ENCODE measurements around the gene ACE.

ACE gene

DNA sequence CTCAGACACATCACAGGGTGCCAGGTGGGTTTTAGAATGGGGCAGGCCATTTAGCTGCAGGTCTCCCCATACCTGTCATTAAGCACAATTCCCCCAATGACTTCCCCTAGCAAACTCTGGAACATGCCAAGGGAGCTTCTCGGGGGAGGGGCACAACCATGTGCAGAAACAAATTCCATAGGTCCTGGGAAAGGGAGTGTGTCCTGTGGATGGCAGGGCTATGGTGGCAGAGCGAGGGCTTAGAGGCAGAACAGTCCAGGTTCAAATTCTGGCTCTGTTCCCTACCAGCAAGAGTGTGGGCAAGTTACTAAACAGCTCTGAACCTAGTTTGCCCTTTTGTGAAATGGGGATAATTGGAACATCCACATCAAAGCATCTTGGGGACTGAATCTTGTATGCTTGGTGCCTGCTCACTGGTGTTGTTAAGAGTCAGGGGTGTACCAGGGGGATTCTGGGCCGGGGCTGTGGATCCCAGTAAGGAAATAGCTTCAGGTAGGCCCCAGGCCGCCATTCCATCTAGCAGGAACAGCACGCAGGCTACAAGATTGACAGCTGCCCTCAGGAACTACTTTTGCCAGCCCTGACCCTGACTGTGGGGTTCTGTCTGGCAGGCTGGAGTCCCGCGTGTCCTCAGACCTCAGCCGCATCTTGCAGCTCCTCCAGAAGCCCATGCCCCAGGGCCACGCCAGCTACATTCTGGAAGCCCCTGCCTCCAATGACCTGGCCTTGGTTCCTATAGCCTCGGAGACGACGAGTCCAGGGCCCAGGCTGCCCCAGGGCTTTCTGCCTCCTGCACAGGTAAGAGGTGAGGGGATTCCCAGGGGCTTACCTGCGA is 67.8 kb downstream of the ACE start:
- DNase-seq (ENCODE audit: low read depth): no peak
- no peak overlapping the region for H3K4me3 ChIP-seq (ENCODE audit: low read depth, low read length)
- in situ Hi-C loops (cut with HindIII; ENCODE audit: low sequenced_read_pairs): loop anchor here (5.0 kb wide), 1 partner anchor 62 kb away; no protein-coding TSS in a partner anchor
- TF ChIP-seq, protein P1, sequence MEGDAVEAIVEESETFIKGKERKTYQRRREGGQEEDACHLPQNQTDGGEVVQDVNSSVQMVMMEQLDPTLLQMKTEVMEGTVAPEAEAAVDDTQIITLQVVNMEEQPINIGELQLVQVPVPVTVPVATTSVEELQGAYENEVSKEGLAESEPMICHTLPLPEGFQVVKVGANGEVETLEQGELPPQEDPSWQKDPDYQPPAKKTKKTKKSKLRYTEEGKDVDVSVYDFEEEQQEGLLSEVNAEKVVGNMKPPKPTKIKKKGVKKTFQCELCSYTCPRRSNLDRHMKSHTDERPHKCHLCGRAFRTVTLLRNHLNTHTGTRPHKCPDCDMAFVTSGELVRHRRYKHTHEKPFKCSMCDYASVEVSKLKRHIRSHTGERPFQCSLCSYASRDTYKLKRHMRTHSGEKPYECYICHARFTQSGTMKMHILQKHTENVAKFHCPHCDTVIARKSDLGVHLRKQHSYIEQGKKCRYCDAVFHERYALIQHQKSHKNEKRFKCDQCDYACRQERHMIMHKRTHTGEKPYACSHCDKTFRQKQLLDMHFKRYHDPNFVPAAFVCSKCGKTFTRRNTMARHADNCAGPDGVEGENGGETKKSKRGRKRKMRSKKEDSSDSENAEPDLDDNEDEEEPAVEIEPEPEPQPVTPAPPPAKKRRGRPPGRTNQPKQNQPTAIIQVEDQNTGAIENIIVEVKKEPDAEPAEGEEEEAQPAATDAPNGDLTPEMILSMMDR (IDR thresholded peaks at IDR 0.05; ENCODE audit: low read depth, low read length, missing control alignments): no peak

DNA sequence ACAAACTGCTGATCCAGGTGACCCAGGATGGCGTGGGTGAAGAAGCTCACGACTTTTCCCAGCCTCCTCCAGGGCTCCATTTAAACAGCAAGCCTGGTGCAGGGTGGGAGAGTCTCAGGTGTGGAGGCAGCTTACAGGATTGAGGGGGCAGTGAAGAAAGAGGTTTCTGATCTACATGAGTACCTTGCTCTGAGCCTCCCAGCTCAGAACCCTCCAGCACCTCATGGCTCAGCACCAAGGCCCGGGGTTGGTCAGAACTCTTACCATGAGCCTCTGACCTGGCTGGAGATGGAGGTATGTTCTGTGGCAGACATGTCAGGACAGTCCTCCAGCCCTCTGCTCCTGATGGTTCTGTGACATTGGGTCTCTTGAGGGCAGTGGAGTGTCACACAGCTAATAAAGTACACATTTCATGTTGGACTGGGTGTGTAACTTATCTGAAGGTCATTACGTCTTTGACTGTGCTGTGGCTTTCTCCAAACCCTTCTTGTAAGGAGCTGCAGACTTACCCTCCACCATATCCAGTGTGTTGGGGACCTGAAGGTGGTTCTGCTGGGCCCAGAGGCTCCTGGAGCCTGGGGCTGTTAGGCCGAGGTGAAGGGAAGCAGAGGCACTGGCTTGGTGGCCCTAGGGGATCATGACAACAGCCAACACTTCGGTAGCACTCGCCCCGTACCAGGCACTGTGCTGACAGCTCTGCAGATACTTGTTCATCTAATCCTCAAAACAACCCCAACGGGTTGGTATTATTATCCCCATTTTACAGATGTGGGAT is 69.6 kb downstream of the ACE start:
- in situ Hi-C loops (cut with HindIII; ENCODE audit: low sequenced_read_pairs): no loop called here
- H3K4me3 ChIP-seq (ENCODE audit: low read depth, low read length): no peak overlapping the region
- DNase-seq (ENCODE audit: low read depth): no peak
- TF ChIP-seq, protein P1 (IDR thresholded peaks at IDR 0.05; ENCODE audit: low read depth, low read length, missing control alignments): no peak

DNA sequence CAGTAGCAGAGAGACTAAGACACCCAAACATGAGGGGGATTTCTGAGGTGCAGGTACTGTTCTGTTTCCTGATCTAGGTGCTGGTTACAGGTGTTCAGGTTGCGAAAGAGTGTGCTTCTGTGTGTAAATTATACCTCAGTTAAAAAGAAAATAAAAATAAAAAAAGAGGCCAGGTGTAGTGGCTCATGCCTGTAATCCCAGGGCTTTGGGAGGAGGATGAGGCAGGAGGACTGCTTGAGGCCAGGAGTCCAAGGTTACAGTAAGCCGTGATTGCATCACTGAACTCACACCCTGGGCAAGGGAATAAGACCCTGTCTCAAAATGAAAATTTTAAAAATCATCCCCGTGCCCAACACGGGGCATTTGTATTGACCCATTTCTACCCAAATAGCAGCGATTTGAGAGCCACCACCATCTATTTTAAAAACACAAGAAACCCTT is 70.2 kb downstream of the ACE start:
- no peak overlapping the region for H3K4me3 ChIP-seq (ENCODE audit: low read depth, low read length)
- no peak for DNase-seq (ENCODE audit: low read depth)
- TF ChIP-seq, protein P1 (IDR thresholded peaks at IDR 0.05; ENCODE audit: low read depth, low read length, missing control alignments): no peak
- in situ Hi-C loops (cut with HindIII; ENCODE audit: low sequenced_read_pairs): no loop called here
